Measurements from ENCODE around the gene ADCY2. TPM values are rescaled to one million over a fixed set of nuclear protein-coding genes. Genes with fewer than 3 reads are reported as not detected.
A peak's percentile ranks its signal among the peaks of the same experiment; 100 is the strongest.

The ADCY2 gene
- total RNA-seq, 1 donor from 2014 or later: 0.95 TPM

DNA sequence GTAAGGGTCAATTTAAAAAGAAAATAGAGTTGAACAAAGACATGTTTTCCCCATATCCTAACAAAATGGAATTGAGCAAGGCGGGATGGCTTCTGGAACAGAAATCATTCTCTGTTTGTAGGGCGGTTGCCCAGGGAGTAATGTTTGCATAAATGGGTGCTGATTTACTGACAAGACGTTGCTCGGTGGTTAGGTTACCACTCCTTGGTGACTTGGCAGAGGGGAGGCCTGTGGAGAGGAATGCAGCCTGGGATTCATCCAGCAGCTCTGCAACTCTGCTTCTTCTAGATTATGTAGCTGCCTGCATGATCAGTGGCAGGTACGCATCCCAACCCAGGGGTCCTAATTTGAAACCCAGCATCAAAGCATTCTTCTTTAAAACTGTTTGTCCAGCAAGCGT lies 254.8 kb downstream of the ADCY2 start:
- no peak overlapping the region for H3K27ac Mint-ChIP-seq (ENCODE audit: unreplicated experiment)
- peaks cover 2% of the 10 kb centered on the region for H3K36me3 Mint-ChIP-seq (ENCODE audit: low read depth)
- H3K27me3 Mint-ChIP-seq (ENCODE audit: low read depth): peaks cover 1% of the 10 kb centered on the region
- TF ChIP-seq, protein P1, sequence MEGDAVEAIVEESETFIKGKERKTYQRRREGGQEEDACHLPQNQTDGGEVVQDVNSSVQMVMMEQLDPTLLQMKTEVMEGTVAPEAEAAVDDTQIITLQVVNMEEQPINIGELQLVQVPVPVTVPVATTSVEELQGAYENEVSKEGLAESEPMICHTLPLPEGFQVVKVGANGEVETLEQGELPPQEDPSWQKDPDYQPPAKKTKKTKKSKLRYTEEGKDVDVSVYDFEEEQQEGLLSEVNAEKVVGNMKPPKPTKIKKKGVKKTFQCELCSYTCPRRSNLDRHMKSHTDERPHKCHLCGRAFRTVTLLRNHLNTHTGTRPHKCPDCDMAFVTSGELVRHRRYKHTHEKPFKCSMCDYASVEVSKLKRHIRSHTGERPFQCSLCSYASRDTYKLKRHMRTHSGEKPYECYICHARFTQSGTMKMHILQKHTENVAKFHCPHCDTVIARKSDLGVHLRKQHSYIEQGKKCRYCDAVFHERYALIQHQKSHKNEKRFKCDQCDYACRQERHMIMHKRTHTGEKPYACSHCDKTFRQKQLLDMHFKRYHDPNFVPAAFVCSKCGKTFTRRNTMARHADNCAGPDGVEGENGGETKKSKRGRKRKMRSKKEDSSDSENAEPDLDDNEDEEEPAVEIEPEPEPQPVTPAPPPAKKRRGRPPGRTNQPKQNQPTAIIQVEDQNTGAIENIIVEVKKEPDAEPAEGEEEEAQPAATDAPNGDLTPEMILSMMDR (IDR thresholded peaks at IDR 0.05): no peak
- peaks cover 8% of the 10 kb centered on the region for H3K4me1 Mint-ChIP-seq (ENCODE audit: low read depth)
- no peak for DNase-seq (ENCODE audit: low spot score)
- H3K4me3 Mint-ChIP-seq (ENCODE audit: unreplicated experiment): no peak overlapping the region
- H3K9me3 Mint-ChIP-seq (ENCODE audit: low read depth): no peaks in the 10 kb centered on the region

DNA sequence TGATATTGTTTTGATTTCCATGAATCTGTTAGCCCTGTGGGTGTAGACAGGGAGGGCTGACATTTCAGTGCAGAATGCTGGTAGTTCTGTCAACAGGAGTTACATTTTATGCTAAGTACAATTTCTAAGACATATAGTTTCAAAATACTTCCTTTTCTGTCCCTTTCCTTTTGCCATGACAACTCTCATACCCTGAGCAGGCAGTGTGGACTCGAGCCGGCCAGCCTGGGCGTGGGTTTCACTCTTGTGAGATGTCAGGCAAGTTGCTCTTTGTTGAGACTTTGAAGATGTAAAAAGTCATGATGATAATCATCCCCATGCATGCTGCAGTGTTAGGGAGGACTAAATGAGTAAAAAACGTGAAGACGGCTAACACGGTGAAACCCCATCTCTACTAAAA lies 257.1 kb downstream of the ADCY2 start:
- TF ChIP-seq, protein P1 (IDR thresholded peaks at IDR 0.05): no peak
- peaks cover 8% of the 10 kb centered on the region for H3K4me1 Mint-ChIP-seq (ENCODE audit: low read depth)
- no peaks in the 10 kb centered on the region for H3K9me3 Mint-ChIP-seq (ENCODE audit: low read depth)
- no peak overlapping the region for H3K27ac Mint-ChIP-seq (ENCODE audit: unreplicated experiment)
- H3K36me3 Mint-ChIP-seq (ENCODE audit: low read depth): peaks cover 2% of the 10 kb centered on the region
- no peak overlapping the region for H3K4me3 Mint-ChIP-seq (ENCODE audit: unreplicated experiment)
- DNase-seq (ENCODE audit: low spot score): no peak
- peaks cover 4% of the 10 kb centered on the region for H3K27me3 Mint-ChIP-seq (ENCODE audit: low read depth)

DNA sequence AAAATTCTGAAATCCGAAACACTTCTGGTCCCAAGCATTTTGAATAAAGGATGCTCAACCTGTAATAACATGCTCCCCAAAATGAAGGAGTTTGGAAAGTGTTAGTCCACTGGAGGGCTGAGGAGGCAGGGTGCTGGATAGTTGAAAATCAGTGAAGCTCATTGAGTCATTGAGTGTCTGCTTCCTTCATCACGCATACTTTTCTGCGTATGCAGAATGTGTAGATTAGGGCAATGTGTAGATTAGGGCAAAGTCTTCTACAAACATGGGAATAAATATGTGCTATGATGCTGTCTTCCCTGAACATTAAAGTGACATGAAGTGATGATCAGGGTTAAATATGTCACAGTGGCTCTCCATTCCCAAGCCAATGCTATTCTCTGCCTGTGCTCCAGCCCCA lies 261.2 kb downstream of the ADCY2 start:
- Mint-ChIP-seq H3K9me3 (ENCODE audit: low read depth) (no peaks in the 10 kb centered on the region), H3K27me3 (ENCODE audit: low read depth) (peaks cover 9% of the 10 kb centered on the region)

DNA sequence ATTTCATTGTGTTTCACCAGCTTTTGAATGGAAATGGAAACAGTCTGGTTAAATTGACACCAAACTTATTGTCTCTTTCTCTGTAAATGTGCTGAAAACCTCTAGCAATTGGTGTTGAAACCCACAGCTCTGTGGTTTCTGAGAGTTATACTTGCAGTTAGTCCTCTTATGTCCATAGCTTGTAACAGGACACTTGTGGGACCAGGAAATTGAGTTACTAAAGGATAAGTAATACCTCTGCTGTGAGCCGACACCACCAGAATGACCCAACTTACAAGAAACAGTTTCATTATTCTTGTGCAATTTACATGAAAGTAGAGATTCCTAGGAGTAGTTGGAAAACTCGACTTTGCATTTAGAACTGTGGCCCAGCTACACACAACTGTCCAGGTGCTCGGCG lies 263.5 kb downstream of the ADCY2 start:
- TF ChIP-seq, protein P1 (IDR thresholded peaks at IDR 0.05): no peak
- Mint-ChIP-seq H3K27ac (ENCODE audit: unreplicated experiment) (peak overlapping the region; percentile 38), H3K9me3 (ENCODE audit: low read depth) (no peaks in the 10 kb centered on the region), H3K4me1 (ENCODE audit: low read depth) (no peaks in the 10 kb centered on the region), H3K4me3 (ENCODE audit: unreplicated experiment) (no peak overlapping the region), H3K27me3 (ENCODE audit: low read depth) (peaks cover 11% of the 10 kb centered on the region), H3K36me3 (ENCODE audit: low read depth) (no peaks in the 10 kb centered on the region)
- no peak for DNase-seq (ENCODE audit: low spot score)

More for the DNA sequence above, 261.2 kb downstream of the ADCY2 start:
- Mint-ChIP-seq H3K27ac (ENCODE audit: unreplicated experiment) (no peak overlapping the region), H3K4me3 (ENCODE audit: unreplicated experiment) (no peak overlapping the region), H3K36me3 (ENCODE audit: low read depth) (no peaks in the 10 kb centered on the region), H3K4me1 (ENCODE audit: low read depth) (peaks cover 8% of the 10 kb centered on the region)
- TF ChIP-seq, protein P1 (IDR thresholded peaks at IDR 0.05): no peak
- DNase-seq (ENCODE audit: low spot score): no peak

DNA sequence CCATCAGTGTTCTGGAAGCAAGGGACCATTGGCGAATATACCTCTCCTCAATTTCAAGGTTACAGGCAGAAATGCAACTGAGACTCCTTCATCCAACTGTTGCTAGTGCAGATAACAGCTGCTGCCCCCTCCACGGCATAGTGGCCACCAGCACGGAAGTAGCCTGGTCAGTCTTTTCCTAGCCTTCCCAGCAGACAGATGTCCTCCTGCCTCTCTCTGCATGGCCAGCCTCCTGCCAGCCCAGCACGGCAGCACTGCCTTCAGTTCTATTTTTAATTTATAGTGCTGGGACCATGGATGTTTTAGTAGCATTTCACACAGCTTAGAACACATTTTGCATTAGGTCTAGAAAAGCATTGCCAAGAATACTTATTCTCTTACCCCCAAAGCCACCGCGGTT lies 266.4 kb downstream of the ADCY2 start:
- Mint-ChIP-seq H3K9me3 (ENCODE audit: low read depth) (no peaks in the 10 kb centered on the region), H3K36me3 (ENCODE audit: low read depth) (no peaks in the 10 kb centered on the region), H3K27me3 (ENCODE audit: low read depth) (peaks cover 16% of the 10 kb centered on the region), H3K4me1 (ENCODE audit: low read depth) (peaks cover 5% of the 10 kb centered on the region), H3K4me3 (ENCODE audit: unreplicated experiment) (no peak overlapping the region), H3K27ac (ENCODE audit: unreplicated experiment) (no peak overlapping the region)
- TF ChIP-seq, protein P1 (IDR thresholded peaks at IDR 0.05): no peak
- no peak for DNase-seq (ENCODE audit: low spot score)

All from chondrocyte (in vitro differentiated cells).